ENCODE results near the gene DACH2.

- no peak for TF ChIP-seq POLR2AphosphoS5 (IDR thresholded peaks at IDR 0.05; ENCODE audit: low read depth, low read length)
- no peak for TF ChIP-seq POLR2A (IDR thresholded peaks at IDR 0.05; ENCODE audit: low read depth, low read length)
Measured at GRCh38 chrX:86830685-86831084, 682.4 kb downstream of the DACH2 start.

Data from GM12892 (cell line).